ENCODE data around the gene OST4. TPM values are rescaled to one million over a fixed set of nuclear protein-coding genes. Genes with fewer than 3 reads are reported as not detected.

OST4 gene
- total and polyA plus RNA-seq, 4 donors: 219 to 750 (median 396) TPM

- Histone ChIP-seq H3K4me3 (ENCODE audit: low read length in 2 of 2) (peak overlapping the region; percentile 58 to 62), H3K9me3 (ENCODE audit: control insufficient read depth, low read length) (no peaks in the 10 kb centered on the region), H3K36me3 (ENCODE audit: control insufficient read depth in 1 of 2, insufficient read depth in 2 of 2, low read length in 1 of 2) (no peaks in the 10 kb centered on the region), H3K27ac (ENCODE audit: low read depth in 1 of 2, low read length in 2 of 2) (peak overlapping the region in 1 of 2 donors; percentile 49), H3K27me3 (ENCODE audit: control insufficient read depth in 1 of 2, insufficient read depth in 2 of 2, low read length in 1 of 2) (no peaks in the 10 kb centered on the region), H3K4me1 (ENCODE audit: control insufficient read depth in 1 of 2, insufficient read depth in 2 of 2, low read length in 2 of 2) (no peaks in the 10 kb centered on the region)
- intact Hi-C loops (cut with DNase I): loop anchor here (2.0 to 5.0 kb wide), 2 partner anchors 28 to 37 kb away; partner anchors contain the start of genes EMILIN1 (in 1 of the 2) and KHK (in 1 of the 2)
- ATAC-seq (ENCODE audit: low FRiP score) (peak; percentile 94), DNase-seq (peak; percentile 87 to 95)
- WGBS, 2 donors: 0 to 1% methylated on average over 48 of the region's 48 CpGs
These were observed 21.0 kb downstream of the OST4 start for GRCh38 chr2:27050281-27050995.

GRCh38 chr2:27049422-27050280 is 21.8 kb downstream of the OST4 start:
- no peaks in the 10 kb centered on the region for H3K27me3 ChIP-seq (ENCODE audit: control insufficient read depth in 1 of 2, insufficient read depth in 2 of 2, low read length in 1 of 2)
- no peaks in the 10 kb centered on the region for H3K9me3 ChIP-seq (ENCODE audit: control insufficient read depth, low read length)
- H3K36me3 ChIP-seq (ENCODE audit: control insufficient read depth in 1 of 2, insufficient read depth in 2 of 2, low read length in 1 of 2): no peaks in the 10 kb centered on the region
- H3K4me3 ChIP-seq (ENCODE audit: low read length in 2 of 2): peak overlapping the region; percentile 58 to 62
- peak; percentile 30 for ATAC-seq (ENCODE audit: low FRiP score)
- peak; percentile 73 to 86 for DNase-seq
- peak overlapping the region in 1 of 2 donors; percentile 49 for H3K27ac ChIP-seq (ENCODE audit: low read depth in 1 of 2, low read length in 2 of 2)
- no peaks in the 10 kb centered on the region for H3K4me1 ChIP-seq (ENCODE audit: control insufficient read depth in 1 of 2, insufficient read depth in 2 of 2, low read length in 2 of 2)
- WGBS, 2 donors: 6 to 7% methylated on average over 36 to 52 of the region's 52 CpGs
- intact Hi-C loops (cut with DNase I): loop anchor here (2.0 to 5.0 kb wide), 2 partner anchors 29 to 38 kb away; partner anchors contain the start of genes EMILIN1 (in 1 of the 2) and KHK (in 1 of the 2)

GRCh38 chr2:27042985-27043634 is 28.3 kb downstream of the OST4 start:
- no peaks in the 10 kb centered on the region for H3K9me3 ChIP-seq (ENCODE audit: control insufficient read depth, low read length)
- intact Hi-C loops (cut with DNase I): loop anchor here in 1 of 2 donors (5.0 kb wide), 1 partner anchor 34 kb away; the partner anchor contains the start of gene EMILIN1
- no peak for ATAC-seq (ENCODE audit: low FRiP score)
- H3K27me3 ChIP-seq (ENCODE audit: control insufficient read depth in 1 of 2, insufficient read depth in 2 of 2, low read length in 1 of 2): no peaks in the 10 kb centered on the region
- peaks cover 0 to 9% of the 10 kb centered on the region in 2 donors for H3K36me3 ChIP-seq (ENCODE audit: control insufficient read depth in 1 of 2, insufficient read depth in 2 of 2, low read length in 1 of 2)
- no peak overlapping the region for H3K27ac ChIP-seq (ENCODE audit: low read depth in 1 of 2, low read length in 2 of 2)
- WGBS, 2 donors: 83 to 85% methylated on average over 7 of the region's 7 CpGs
- H3K4me3 ChIP-seq (ENCODE audit: low read length in 2 of 2): no peak overlapping the region
- DNase-seq: no peak
- H3K4me1 ChIP-seq (ENCODE audit: control insufficient read depth in 1 of 2, insufficient read depth in 2 of 2, low read length in 2 of 2): no peaks in the 10 kb centered on the region

GRCh38 chr2:27042159-27042661 is 29.2 kb downstream of the OST4 start:
- DNase-seq: no peak
- Histone ChIP-seq H3K4me1 (ENCODE audit: control insufficient read depth in 1 of 2, insufficient read depth in 2 of 2, low read length in 2 of 2) (no peaks in the 10 kb centered on the region), H3K4me3 (ENCODE audit: low read length in 2 of 2) (no peak overlapping the region), H3K27me3 (ENCODE audit: control insufficient read depth in 1 of 2, insufficient read depth in 2 of 2, low read length in 1 of 2) (no peaks in the 10 kb centered on the region), H3K9me3 (ENCODE audit: control insufficient read depth, low read length) (no peaks in the 10 kb centered on the region), H3K36me3 (ENCODE audit: control insufficient read depth in 1 of 2, insufficient read depth in 2 of 2, low read length in 1 of 2) (peaks cover 0 to 12% of the 10 kb centered on the region in 2 donors), H3K27ac (ENCODE audit: low read depth in 1 of 2, low read length in 2 of 2) (no peak overlapping the region)
- no peak for ATAC-seq (ENCODE audit: low FRiP score)
- WGBS, 2 donors: 67 to 72% methylated on average over 10 of the region's 10 CpGs
- intact Hi-C loops (cut with DNase I): loop anchor here in 1 of 2 donors (5.0 kb wide), 1 partner anchor 35 kb away; the partner anchor contains the start of gene EMILIN1

- ATAC-seq (ENCODE audit: low FRiP score) (peak; percentile 16), DNase-seq (no peak)
- Histone ChIP-seq H3K9me3 (ENCODE audit: control insufficient read depth, low read length) (no peaks in the 10 kb centered on the region), H3K27me3 (ENCODE audit: control insufficient read depth in 1 of 2, insufficient read depth in 2 of 2, low read length in 1 of 2) (no peaks in the 10 kb centered on the region), H3K36me3 (ENCODE audit: control insufficient read depth in 1 of 2, insufficient read depth in 2 of 2, low read length in 1 of 2) (peaks cover 0 to 13% of the 10 kb centered on the region in 2 donors), H3K27ac (ENCODE audit: low read depth in 1 of 2, low read length in 2 of 2) (no peak overlapping the region), H3K4me1 (ENCODE audit: control insufficient read depth in 1 of 2, insufficient read depth in 2 of 2, low read length in 2 of 2) (no peaks in the 10 kb centered on the region), H3K4me3 (ENCODE audit: low read length in 2 of 2) (no peak overlapping the region)
- intact Hi-C loops (cut with DNase I): loop anchor here in 1 of 2 donors (5.0 kb wide), 1 partner anchor 36 kb away; the partner anchor contains the start of gene EMILIN1
- WGBS, 2 donors: 8 to 13% methylated on average over 5 of the region's 5 CpGs
These were observed 29.7 kb downstream of the OST4 start for GRCh38 chr2:27041752-27042151.

GRCh38 chr2:27040282-27040681 is 31.2 kb downstream of the OST4 start:
- no peak overlapping the region for H3K4me3 ChIP-seq (ENCODE audit: low read length in 2 of 2)
- DNase-seq: no peak
- H3K9me3 ChIP-seq (ENCODE audit: control insufficient read depth, low read length): no peaks in the 10 kb centered on the region
- H3K36me3 ChIP-seq (ENCODE audit: control insufficient read depth in 1 of 2, insufficient read depth in 2 of 2, low read length in 1 of 2): peaks cover 0 to 16% of the 10 kb centered on the region in 2 donors
- H3K27me3 ChIP-seq (ENCODE audit: control insufficient read depth in 1 of 2, insufficient read depth in 2 of 2, low read length in 1 of 2): no peaks in the 10 kb centered on the region
- no peaks in the 10 kb centered on the region for H3K4me1 ChIP-seq (ENCODE audit: control insufficient read depth in 1 of 2, insufficient read depth in 2 of 2, low read length in 2 of 2)
- 88 to 90% methylated on average over 8 of the region's 8 CpGs for WGBS, 2 donors
- ATAC-seq (ENCODE audit: low FRiP score): no peak
- H3K27ac ChIP-seq (ENCODE audit: low read depth in 1 of 2, low read length in 2 of 2): no peak overlapping the region
- intact Hi-C loops (cut with DNase I): loop anchor here in 1 of 2 donors (5.0 kb wide), 1 partner anchor 37 kb away; the partner anchor contains the start of gene EMILIN1

GRCh38 chr2:27039871-27040270 is 31.6 kb downstream of the OST4 start:
- intact Hi-C loops (cut with DNase I): loop anchor here in 1 of 2 donors (5.0 kb wide), 1 partner anchor 37 kb away; the partner anchor contains the start of gene EMILIN1
- Histone ChIP-seq H3K4me3 (ENCODE audit: low read length in 2 of 2) (no peak overlapping the region), H3K4me1 (ENCODE audit: control insufficient read depth in 1 of 2, insufficient read depth in 2 of 2, low read length in 2 of 2) (no peaks in the 10 kb centered on the region), H3K27me3 (ENCODE audit: control insufficient read depth in 1 of 2, insufficient read depth in 2 of 2, low read length in 1 of 2) (no peaks in the 10 kb centered on the region), H3K36me3 (ENCODE audit: control insufficient read depth in 1 of 2, insufficient read depth in 2 of 2, low read length in 1 of 2) (peaks cover 0 to 16% of the 10 kb centered on the region in 2 donors), H3K9me3 (ENCODE audit: control insufficient read depth, low read length) (no peaks in the 10 kb centered on the region), H3K27ac (ENCODE audit: low read depth in 1 of 2, low read length in 2 of 2) (no peak overlapping the region)
- 91 to 97% methylated on average over 7 of the region's 7 CpGs for WGBS, 2 donors
- ATAC-seq (ENCODE audit: low FRiP score) (no peak), DNase-seq (peak in 1 of 2 donors; percentile 62)

- ATAC-seq (ENCODE audit: low FRiP score) (no peak), DNase-seq (peak in 1 of 2 donors; percentile 50)
- Histone ChIP-seq H3K36me3 (ENCODE audit: control insufficient read depth in 1 of 2, insufficient read depth in 2 of 2, low read length in 1 of 2) (peaks cover 0 to 16% of the 10 kb centered on the region in 2 donors), H3K9me3 (ENCODE audit: control insufficient read depth, low read length) (no peaks in the 10 kb centered on the region), H3K4me1 (ENCODE audit: control insufficient read depth in 1 of 2, insufficient read depth in 2 of 2, low read length in 2 of 2) (no peaks in the 10 kb centered on the region), H3K27me3 (ENCODE audit: control insufficient read depth in 1 of 2, insufficient read depth in 2 of 2, low read length in 1 of 2) (no peaks in the 10 kb centered on the region), H3K27ac (ENCODE audit: low read depth in 1 of 2, low read length in 2 of 2) (no peak overlapping the region), H3K4me3 (ENCODE audit: low read length in 2 of 2) (no peak overlapping the region)
- WGBS, 2 donors: 89 to 90% methylated on average over 6 of the region's 6 CpGs
- intact Hi-C loops (cut with DNase I): no loop called here
These were observed 32.0 kb downstream of the OST4 start for GRCh38 chr2:27039426-27039825.

Measured in aorta (tissue), 5 donors.